GM19035 (cell line): Measurements from ENCODE around the gene CRY2.
A peak's percentile ranks its signal among the peaks of the same experiment; 100 is the strongest.

Source experiments
- ATAC-seq: cut with Tn5 transposase; IDR thresholded peaks from one replicate; pipeline ENCODE4 v1.9.1; 2021; ENCODE audit not compliant: unreplicated experiment

Gene CRY2

DNA sequence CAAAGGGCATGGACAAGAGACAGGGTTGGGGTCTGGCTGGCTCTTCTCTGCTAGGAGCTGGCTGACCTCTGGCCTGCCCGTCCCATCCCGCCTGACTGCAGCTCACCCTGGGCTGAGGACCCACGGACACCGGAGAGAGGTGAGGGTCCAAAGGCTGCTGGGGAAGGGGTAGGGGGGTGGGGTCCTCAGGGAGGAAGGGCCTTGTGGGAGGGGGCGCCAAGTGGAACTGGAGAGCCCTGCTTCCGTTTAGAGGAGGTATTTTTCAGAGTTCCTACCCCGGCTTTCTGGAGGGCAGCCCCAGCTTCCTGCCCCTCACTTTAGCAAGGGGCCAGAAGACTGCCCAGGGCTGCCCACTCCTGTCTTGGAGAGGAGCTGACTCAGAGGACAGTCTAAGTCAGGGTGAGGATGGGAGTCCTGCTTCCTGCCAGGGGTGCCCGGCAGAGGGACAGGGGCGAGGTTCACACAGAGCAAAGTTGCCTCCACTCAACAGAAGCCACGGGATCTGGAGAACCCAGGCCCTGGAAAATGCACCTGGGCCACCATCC lies 82.3 kb downstream of the CRY2 start:
- peak; percentile 3 for ATAC-seq

- peak; percentile 95 for ATAC-seq
Measured at GRCh38 chr11:45930031-45930794, 82.9 kb downstream of the CRY2 start.

DNA sequence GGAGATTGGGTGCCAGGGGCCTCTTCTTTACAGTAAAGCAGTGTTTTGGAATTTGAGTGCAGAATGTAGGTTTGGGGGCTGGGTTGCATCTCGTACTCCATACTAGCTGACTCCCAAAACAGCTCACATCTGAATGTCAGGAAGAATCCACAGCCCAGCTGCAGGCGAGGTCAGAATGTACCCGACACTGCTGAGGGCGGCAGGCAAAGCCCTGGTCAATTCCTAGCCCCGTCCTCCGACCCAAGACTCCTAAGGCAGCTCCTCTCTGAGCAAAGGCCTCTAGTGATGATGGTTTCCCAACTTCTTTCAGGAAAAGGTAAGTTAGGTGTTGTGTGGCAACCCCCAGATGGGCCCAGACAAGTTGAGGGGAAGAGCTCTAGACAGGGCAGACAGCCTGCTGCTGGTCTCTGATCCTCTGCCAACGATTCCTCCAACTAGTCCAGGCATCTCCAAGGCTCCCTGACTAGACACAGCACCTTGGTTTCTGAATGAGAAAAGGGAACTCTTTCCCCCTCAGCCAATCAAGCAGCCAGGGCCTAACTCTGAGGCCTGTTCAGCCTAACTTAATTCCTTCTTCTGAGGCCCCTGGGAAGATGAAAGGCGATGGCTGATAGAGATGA lies 83.8 kb downstream of the CRY2 start:
- no peak for ATAC-seq

GRCh38 chr11:45931739-45932138 lies 84.5 kb downstream of the CRY2 start:
- no peak for ATAC-seq

- ATAC-seq: no peak
Measured at GRCh38 chr11:45932217-45932616, 84.9 kb downstream of the CRY2 start.
